Renal cortex interstitium (tissue), 11 donors: ENCODE results near the gene CCR5AS.
"Not testable (repeated sequence)": the region's sequence is repeated elsewhere in the genome, so short reads cannot be mapped to it uniquely, and the experiment has no call there.

ENCODE experiments used
- DNase-seq, 11 donors: peaks; one replicate each; pipeline ENCODE4 v3.0.0-alpha.2; 2013; ENCODE audit warnings: low read depth in 9 of 11, low spot score in 4 of 11; ENCODE audit errors: extremely low read depth in 1 of 11

CCR5AS gene

DNA sequence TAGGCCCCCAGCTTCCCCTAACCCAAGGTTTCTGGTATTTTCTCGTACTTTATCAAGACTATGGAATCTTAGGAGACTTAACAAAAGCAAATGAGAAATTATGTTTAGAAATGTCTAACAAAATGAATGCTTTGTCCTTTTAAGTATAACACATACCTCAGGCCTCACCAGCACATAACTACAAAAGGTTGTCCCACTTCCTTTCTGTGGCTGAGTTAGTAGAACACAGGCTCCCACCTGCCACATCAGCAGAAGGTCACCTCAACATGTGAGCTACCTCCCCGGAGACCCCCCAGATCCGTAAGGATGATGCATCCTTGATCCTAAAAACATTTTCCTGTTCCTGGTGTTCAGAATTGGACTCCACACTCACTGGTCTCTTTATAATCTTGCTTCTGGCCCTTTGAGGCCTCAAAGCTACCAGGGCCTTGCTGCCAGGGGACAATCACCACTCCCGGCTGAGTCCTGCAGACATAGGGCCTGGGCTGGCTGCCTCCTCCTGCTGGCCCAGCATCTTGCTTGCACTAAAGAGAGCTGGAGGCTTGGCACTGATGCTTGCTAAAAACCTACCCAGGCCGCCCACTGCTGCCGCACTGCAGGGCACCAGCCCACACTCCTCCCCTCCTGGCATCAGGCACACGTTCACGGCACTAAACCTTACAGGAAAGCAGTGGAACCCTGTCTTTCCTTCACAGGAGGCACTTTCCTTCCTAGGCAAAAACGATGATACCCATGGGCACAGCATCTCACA lies 3.0 kb upstream of the CCR5AS start:
- no peak for DNase-seq

DNA sequence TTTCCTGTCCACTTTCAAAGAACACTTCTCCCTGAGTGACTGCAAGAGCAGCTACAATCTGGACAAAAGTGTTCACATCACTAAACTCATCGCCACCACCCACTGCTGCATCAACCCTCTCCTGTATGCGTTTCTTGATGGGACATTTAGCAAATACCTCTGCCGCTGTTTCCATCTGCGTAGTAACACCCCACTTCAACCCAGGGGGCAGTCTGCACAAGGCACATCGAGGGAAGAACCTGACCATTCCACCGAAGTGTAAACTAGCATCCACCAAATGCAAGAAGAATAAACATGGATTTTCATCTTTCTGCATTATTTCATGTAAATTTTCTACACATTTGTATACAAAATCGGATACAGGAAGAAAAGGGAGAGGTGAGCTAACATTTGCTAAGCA lies 2.0 kb upstream of the CCR5AS start:
- no peak for DNase-seq

DNA sequence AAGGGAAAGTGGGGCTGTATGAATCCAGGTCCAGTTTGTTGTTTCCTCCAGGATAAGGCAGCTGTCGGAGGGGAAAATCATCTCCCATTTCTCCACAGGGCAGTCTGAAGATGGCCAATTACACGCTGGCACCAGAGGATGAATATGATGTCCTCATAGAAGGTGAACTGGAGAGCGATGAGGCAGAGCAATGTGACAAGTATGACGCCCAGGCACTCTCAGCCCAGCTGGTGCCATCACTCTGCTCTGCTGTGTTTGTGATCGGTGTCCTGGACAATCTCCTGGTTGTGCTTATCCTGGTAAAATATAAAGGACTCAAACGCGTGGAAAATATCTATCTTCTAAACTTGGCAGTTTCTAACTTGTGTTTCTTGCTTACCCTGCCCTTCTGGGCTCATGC lies 1.1 kb upstream of the CCR5AS start:
- DNase-seq: no peak

DNA sequence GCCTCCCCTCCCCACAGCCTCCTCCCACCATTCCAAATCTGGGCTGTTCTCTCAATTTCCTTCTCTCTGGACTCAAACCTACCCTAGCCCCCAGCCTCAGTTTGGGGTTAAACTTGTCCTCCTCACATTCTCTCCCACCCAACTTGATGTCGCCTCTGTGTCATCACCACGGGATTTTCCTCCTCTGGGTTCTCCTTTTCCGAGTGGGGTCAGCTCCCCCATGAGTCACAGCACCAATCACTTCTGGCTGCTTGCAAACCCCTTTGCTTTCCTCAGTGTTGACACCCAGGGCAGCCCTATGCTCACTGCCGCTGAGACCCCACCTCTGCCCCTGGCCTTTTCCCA lies 451 bp downstream of the CCR5AS start:
- DNase-seq: no peak

DNA sequence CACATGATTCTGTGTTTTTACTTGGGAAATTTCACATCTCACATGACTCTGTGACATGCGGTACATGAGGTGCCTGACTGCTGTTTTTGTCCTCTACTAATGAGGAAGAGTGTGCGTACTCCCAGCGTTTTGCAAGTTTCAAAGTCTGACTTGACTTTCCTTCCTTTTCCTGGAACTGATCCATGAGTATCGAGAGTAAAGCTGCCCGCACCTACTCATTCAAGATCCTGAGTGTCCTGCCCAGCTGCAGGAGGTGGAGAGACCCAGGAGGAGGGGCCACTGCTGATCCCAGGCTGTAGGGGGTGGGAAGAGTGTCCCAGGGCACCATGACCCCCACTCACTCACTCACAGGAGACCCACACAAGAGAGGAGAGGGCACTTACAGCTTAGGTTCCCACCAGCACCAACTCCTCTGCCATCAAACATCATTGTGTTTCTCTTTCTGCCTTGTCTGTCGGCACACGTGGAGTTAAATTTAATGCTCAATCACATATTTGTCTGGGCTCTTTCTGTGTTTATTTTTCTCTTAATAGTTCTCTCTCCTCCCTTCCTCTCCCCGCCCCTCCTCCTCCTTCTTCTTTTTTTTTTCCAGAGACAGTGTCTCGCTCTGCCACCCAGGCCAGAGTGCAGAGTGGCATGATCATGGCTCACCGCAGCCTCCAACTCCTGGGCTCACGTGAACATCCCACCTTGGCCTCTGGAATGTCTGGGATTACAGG lies 1.4 kb downstream of the CCR5AS start:
- DNase-seq: peak in 1 of 11 donors; percentile 37

DNA sequence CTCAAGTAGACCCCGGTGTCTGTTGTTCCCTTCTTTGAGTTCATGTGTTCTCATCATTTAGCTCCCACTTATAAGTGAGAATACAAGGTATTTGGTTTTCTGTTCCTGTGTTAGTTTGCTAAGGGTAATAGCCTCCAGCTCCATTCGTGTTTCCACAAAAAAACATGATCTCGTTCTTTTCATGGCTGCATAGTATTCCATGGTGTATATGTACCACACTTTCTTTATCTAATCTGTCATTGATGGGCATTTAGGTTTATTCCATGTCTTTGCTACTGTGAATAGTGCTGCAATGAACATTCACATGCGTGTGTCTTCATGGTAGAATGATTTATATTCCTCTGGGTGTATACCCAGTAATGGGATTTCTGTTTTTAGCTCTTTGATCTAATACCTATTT lies 4.0 kb downstream of the CCR5AS start:
- DNase-seq: not testable (repeated sequence)

DNA sequence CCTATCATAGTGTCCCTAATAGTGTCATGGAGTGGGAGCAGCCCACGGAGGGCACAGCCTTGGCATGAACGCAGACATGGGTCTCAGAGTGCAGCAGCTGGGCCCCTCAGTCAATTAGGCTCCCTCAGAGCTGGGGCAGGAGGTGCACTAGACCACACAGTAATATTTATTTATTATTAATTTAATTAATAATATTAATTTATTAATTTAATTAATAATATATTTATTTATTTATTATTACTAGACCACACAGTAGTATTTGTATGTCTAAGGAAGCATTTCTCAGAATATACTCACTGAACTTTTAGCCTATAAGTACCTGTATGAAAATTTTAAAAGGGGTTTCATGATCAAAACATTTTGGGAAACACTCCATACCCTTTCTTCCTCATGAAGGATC lies 5.3 kb downstream of the CCR5AS start:
- DNase-seq: no peak

DNA sequence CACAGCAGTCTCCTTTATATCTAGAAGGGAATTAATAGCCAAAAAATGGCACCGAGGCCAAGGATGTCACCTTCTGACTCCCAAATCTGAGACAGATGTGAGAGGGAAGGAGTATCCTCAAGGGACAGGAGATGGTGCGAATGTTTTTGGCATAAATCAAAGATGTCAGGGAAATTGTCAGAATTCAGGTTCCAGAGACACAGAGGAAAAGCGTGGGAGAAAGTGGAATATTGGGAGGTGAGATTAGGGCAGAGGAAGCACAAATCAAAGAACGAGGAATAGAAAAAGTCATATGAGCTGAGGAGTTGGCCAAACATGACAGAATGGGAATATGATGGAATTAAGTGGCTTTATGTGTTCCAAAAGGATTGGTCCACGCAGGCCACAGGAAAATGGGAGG lies 6.0 kb downstream of the CCR5AS start:
- DNase-seq: no peak

DNA sequence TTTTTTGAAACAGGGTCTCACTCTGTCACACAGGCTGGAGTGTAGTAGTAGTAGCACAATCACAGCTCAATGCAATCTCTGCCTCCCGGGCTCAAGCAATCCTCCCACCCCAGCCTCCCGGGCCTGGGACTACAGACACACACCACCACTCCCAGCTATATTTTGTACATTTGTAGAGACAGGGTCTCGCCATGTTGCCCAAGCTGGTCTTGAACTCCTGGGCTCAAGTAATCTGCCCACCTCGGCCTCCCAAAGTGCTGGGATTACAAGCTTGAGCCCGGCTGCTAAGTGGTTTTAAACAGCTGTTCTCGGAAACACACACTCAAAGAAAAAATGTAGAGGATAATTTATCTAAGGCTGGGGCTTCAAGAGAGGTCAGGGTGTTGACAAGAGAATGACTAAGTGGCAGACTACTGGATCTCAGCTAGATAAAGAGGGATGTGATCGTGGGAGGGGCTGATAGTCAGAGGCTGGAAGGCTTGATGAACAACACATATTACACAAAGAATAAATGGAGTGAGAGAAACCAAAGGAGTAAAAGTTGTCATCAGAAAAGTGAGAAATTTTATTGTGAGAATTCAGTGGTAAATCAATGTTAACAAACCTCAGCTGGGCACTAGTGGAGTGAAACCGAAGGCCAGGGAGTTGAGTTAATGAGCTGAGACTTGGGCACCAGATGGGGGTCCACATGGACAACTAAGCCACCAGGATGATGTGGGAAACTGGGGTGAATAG lies 6.7 kb downstream of the CCR5AS start:
- DNase-seq: peak in 1 of 11 donors; percentile 11

DNA sequence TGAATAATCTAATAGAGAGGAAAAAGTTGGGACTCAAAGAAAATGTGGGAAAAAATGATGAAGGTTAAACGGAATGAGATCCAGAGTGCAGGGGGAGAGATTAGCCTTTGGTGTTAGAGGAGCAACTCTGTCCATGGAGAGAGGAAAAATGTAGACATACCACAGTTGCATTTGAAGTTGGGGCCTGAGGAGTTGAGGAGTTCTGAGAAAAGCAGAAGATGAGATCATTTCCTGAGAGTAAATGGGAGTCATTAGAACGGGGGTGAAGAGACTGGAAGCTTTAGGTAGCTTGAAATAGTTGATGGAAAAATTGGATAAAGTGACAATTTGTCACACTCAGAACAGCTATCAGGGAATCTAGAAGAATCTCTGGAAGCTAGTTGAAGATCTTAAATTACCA lies 7.3 kb downstream of the CCR5AS start:
- DNase-seq: no peak

DNA sequence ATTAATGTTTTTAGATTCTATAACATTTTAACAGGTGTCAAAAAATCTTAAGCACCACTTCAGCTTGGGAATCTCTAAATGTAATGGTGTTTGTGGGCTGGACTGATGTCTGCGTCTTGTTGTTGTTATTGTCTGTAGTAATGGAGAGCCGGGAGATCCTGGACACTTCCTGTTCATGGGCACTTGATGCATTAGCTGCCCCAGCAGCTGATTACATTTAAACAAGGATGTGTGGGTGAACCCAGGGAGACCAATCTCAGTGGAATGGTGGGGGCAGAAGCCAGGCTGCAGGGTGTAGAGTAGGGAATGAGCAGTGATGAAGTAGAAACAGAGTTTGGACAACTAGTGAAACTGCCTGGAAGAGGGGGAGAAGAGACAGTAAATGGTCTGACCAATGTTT lies 7.8 kb downstream of the CCR5AS start:
- DNase-seq: no peak

DNA sequence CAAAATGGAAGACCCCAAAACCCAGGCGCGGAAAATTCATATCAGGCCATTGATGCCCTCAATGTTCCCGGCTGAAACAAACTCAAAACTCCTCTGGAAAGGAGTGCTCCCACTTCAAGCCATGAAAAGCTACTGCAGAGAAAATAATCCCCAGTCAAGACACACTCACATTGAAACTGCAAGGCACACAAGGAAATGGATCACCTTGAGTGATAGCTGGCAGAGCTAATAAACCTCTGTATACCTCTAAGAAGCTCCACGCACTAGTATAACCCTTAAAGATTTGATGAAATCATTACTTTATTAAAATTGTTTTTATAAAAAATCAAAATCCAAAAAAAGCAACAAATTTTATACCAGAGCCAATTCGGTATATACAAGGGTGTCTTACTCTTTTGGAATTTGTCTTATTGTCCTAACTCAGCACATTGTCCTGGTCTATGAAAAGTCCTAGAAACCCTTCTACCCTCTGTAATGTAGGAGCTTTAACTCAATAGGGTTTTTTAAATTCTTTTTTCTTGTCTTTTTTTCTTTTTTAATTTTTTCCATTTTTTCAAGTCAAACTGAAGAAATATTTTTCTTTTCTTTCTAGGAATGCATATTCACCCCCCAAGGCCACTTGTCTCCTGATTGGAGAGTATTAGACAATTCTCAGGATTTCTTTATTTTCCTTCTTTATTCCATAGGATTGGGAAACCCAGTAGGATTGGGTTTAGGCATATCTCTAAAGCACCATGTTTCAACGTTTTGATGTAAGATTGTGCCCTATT lies 8.5 kb downstream of the CCR5AS start:
- DNase-seq: no peak

DNA sequence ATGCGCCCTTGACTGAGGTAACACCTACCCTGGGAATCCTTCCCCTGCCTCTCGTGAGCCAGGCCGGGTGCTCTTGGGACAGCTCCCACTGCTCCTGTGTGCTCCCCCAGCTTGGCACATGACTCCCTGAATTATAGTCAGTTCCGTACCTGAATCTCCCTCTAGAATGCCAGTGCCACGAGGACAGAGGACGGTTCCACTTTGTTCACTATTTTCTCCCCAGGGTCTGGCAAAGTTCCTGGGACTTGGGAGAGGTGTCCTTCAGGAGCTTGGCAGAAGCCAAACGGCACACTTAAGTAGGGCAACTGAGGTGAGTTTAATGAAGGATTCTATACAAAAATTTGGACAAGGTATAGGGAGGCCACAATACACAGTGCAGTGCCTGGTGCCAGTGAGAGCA lies 9.8 kb downstream of the CCR5AS start:
- DNase-seq: no peak

DNA sequence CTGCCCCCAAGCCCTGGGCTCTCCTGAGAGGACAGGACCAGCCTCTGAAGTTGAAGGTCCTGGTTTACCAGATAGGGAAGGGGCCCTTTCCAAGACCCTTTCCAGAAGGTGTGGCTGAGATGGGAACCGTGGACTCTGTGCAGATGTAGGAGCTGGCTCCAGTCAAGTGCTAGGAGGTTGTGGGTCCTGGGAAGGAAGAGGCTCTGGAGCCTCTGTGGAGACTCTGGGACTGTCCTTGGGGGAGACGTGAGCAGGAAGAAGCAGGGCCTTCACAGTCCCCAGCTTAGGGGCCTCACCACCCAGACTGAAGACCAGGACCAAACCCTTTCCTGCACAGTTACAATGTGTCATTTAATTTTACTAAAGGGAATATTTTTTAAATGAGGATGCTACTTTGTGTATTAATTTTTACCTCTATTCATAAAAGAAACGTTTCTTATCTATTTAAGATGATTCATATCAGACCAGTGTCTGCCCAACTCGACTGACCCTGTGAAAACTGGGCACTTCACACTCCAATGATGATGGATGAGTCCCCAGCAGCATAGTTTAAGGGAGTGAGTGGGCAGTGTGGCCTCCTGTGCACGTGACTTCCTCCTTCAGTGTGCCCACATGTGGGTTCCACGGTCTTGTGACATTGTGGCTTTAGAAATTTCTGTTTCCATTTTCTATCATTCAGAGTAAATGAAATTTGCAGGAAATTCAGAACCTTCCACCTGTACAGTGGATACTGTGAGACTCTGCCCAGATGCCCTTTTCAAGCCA lies 10.9 kb downstream of the CCR5AS start:
- DNase-seq: no peak

DNA sequence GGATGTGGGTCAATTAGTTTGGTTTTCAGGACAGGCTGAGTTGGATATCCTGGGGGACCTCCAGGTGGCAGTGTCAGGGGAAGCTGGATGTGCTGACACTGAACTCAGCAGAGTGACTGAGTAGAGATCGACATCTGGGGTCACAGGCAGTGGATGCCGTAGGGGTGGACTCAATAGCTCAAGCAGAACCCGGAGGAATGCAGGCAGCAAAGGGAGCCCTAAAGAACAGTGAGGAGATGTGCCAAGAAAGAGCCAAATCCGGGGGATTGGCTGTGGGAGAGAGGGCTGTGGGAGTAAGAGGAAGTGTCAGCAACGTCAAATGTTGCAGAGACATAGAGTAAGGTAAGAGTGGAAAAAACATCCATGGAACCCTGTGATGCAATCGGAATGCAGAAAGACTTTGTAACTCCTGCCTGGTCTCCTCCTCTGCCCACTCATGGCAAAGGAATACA lies 11.6 kb downstream of the CCR5AS start:
- no peak for DNase-seq

DNA sequence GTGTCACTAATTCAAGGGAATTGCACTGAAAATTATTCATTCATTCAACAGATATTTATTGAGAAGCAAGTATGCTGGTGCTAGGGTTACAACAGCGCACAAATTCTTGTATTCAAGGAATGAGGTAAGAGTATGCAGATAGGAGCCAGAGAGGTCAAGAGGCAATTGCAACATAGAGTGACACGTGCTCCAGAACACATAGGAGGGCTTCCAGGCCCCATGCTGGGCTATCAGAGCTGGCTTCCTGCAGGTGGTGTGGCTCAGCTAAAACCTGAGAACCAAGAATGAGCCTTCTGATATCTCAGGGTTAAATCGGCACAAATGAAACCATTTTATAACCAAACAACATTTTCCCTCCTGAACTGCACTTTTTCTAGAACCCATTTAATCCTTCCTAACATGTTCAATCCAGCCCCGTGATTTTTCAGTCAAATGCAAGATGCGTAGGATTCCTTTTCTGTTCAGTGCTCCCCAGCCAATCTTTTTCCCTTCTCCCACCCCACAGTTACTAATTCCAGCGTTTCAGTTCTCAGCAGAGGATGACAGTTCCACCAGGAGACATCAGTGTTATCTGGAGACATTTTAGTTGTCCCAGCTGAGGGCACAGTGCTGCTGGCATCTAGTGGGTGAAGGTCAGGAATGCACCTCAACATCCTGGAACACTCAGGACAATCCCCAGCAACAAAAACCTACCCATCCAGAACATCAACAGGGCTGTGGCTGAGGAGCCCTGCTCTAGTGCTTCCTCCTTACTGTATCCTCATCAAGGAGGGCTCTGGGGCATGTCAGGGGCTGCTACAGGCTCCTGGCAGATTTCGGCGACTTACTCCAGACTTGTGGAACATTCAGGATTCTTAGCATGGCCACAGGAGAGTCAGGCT lies 13.1 kb downstream of the CCR5AS start:
- DNase-seq: no peak

DNA sequence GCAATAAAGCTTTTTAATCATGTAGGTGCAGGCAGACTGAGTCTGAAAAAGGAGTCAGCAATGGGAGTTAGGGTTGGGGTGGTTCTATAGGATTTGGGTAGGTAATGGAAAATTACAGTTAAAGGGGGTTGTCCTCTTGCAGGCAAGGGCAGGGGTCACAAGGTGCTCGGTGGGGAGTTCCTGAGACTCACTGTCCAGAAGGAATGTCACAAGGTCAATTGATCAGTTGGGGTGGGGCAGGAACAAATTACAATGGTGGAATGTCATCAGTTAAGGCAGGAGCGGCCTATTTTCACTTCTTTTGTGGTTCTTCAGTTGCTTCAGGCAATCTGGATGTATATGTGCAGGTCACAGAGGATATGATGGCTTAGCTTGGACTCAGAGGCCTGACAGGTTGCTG lies 13.9 kb downstream of the CCR5AS start:
- no peak for DNase-seq

DNA sequence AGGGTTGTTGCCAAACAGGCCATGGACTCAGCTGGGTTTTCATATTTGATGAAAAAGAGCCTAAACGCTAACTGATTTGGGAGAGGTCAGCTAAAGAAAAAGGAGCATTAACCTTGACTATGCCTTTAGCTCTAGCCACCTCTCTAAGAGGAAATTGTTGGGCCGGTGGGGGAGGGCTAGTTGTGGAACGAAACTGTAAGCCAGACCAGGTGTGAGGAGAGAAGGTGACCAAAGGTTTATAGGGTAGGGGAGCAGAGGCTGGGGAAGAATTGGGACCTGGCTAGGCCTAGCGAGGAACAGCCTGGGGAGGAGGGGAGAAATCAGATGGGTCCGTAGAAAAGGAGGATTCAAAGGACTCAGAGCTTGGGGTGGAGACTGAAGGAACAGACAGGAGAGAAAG lies 15.3 kb downstream of the CCR5AS start:
- DNase-seq: not testable (repeated sequence)
